ENCODE measurements around the gene SLC5A6.
"Not testable (repeated sequence)": the region's sequence is repeated elsewhere in the genome, so short reads cannot be mapped to it uniquely, and the experiment has no call there.

SLC5A6 gene

DNA sequence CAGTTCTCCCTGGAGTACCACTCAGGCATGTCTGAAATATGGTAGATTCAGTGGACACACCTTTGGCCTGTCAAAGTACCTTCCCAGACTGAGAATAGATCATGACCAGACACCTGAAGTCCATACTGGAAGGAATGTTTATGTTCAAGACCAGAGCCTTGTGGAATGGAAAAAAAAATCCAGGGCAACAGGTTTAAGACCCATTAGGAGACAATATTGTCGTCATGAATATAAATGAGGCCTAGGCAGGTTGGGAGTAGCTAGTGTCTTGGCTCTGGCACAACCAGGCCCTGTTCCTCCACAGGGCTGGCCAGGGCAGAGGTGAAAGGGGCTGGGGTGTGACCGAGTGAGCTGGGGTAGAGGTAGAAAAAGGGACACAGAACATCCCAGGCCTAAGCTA is 13.4 kb downstream of the SLC5A6 start:
- no peak overlapping the region for H3K4me3 ChIP-seq (ENCODE audit: low read depth, low read length)
- TF ChIP-seq, protein P1, sequence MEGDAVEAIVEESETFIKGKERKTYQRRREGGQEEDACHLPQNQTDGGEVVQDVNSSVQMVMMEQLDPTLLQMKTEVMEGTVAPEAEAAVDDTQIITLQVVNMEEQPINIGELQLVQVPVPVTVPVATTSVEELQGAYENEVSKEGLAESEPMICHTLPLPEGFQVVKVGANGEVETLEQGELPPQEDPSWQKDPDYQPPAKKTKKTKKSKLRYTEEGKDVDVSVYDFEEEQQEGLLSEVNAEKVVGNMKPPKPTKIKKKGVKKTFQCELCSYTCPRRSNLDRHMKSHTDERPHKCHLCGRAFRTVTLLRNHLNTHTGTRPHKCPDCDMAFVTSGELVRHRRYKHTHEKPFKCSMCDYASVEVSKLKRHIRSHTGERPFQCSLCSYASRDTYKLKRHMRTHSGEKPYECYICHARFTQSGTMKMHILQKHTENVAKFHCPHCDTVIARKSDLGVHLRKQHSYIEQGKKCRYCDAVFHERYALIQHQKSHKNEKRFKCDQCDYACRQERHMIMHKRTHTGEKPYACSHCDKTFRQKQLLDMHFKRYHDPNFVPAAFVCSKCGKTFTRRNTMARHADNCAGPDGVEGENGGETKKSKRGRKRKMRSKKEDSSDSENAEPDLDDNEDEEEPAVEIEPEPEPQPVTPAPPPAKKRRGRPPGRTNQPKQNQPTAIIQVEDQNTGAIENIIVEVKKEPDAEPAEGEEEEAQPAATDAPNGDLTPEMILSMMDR (IDR thresholded peaks at IDR 0.05; ENCODE audit: borderline replicate concordance, insufficient read depth, low read depth, low read length), result no peak

DNA sequence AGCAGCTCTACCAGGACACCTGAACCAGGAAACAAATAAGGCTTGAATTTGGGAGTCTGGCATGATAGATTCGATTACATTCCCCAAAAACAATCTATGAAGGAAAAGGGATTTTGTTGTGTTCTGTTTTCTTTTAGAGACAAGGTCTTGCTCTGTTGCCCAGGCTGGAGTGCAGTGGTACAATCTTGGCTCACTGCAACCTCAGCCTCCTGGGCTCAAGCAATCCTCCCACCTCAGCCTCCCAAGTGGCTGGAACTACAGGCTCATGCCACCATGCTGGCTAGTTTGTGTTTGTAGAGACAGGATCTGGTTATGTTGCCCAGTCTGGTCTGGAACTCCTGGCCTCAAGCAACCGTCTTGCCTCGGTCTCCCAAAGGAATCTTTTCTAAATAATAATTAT is 14.0 kb downstream of the SLC5A6 start:
- H3K4me3 ChIP-seq (ENCODE audit: low read depth, low read length), result not testable (repeated sequence)

DNA sequence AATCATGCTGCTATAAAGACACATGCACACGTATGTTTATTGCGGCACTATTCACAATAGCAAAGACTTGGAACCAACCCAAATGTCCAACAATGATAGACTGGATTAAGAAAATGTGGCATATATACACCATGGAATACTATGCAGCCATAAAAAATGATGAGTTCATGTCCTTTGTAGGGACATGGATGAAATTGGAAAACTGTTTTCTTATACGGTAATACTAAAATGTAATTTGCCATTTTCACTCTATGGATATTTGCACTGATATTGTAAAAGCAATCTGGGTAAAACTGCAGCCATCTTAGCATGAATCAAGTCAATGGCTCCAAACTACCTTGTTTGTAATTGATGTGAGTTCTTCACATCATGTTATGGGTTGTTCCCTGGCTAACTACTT is 16.3 kb downstream of the SLC5A6 start:
- not testable (repeated sequence) for H3K4me3 ChIP-seq (ENCODE audit: low read depth, low read length)

DNA sequence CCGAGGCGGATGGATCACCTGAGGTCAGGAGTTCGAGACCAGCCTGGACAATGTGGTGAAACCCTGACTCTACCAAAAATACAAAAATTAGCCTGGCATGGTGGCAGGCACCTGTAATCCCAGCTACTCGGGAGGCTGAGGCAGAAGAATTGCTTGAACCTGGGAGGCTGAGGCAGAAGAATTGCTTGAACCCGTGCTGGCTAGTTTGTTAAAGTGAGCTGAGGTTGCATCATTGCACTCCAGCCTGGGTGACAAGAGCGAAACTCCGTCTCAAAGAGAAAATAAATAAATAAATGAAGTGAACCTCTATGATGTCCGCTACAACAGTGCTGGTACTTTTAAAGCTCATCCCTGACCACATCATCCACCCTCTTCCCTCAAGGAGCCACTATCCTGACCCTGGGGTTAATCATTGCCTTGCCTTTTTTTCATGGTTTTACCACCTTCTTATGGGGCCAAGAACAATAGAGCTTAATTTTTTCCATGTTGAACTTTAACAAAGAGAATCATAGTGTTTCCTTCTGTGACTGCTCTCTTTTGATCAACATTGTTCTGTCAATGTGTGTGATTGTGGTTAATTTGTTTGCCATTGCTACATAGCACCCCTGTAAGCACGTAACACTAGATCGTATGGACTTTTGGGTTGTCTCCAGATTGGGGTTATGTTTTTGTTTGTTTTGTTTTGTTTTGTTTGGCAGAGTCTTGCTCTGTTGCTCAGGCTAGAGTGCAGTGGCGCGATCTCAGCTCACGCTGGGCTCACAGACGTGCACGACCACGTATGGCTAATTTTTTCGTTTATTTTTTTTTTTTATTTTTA is 17.3 kb downstream of the SLC5A6 start:
- no peak overlapping the region for H3K4me3 ChIP-seq (ENCODE audit: low read depth, low read length)
- TF ChIP-seq, protein P1 (IDR thresholded peaks at IDR 0.05; ENCODE audit: borderline replicate concordance, insufficient read depth, low read depth, low read length), result no peak

DNA sequence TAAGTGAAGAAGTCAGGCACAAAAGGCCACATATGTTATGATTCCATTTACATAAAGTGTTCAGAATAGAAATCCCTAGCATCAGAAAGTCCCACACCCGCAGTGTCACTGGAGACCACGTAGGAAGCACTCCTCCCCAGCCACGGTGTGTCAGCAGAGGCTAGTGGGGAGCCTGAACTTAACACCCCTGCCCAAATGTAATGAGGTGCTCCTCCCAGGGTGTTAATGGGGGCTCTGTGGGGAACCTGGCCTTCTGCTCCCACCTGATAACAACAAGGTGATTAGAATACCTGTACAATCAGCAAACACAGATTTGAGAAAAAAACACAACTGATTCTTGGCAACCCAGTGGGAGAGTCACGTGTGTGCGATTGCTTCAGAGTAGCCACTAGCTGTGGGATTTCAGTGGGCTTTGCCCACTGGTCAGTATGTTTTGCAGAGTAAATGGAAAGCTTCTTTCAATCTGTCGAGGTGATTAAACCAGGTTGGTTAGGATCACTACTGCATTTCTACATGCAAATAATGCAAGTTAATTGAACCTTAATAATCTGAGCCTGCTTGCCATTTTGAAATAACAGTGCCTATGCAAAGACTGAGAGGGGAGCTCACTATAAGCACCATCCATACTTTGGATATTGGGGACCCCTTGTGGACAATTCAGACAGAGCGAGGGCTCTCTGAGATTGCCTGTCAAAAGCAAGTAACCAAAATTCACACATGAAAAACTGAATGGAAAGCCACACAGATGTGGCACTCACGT is 20.8 kb downstream of the SLC5A6 start:
- TF ChIP-seq, protein P1 (IDR thresholded peaks at IDR 0.05; ENCODE audit: borderline replicate concordance, insufficient read depth, low read depth, low read length), result peak; percentile 69
- H3K4me3 ChIP-seq (ENCODE audit: low read depth, low read length), result no peak overlapping the region

DNA sequence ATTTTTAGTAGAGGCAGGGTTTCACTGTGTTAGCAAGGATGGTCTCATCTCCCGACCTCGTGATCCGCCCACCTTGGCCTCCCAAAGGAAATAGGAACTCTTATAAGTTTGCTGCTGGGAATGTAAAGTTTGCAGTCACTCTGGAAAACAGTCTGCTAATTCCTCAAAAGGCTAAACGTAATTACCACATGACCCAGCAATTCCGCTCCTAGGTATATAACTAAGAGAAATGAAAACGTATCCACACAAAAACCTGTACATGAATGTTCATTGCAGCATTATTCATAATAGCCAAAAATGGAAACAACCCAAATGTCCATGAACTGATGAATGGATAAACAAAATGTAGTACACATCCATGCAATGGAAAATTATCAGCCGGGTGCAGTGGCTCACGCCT is 22.1 kb downstream of the SLC5A6 start:
- H3K4me3 ChIP-seq (ENCODE audit: low read depth, low read length), result no peak overlapping the region

DNA sequence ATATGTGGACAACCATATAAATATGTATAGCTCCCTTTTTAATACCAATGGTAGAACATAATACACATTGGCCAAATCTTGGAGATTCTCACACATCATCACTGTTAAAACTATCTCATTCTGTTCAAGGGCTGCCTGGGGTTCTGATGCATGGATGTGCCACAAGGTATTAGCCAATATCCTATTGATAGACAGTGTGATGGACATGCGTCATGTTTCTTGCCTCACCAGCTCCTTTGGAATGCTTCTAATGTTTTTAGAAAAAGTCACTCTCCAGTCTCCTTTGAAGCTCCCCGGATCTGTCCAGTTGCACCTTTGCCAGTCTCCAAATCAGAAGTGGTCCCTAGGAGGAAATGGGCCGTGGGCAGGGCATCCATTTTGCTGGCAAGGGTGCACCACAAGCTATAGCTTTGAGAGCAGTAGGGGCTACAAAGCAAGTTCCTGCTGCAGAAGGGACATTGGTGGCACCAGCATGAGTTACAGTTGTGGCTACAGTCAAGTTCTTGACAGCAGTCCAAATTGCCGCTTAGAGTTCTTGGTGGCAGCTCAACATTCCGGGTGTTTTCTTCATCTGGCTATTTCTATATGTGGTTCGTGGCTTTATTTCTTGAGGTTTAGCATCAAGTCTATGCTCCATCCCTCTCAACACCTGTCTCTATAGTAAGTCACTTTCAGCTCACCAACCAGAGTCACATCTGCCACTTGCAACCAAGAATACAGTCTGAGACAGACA is 25.3 kb downstream of the SLC5A6 start:
- TF ChIP-seq, protein P1 (IDR thresholded peaks at IDR 0.05; ENCODE audit: borderline replicate concordance, insufficient read depth, low read depth, low read length), result no peak
- no peak overlapping the region for H3K4me3 ChIP-seq (ENCODE audit: low read depth, low read length)

More for the DNA sequence above, 22.1 kb downstream of the SLC5A6 start:
- TF ChIP-seq, protein P1 (IDR thresholded peaks at IDR 0.05; ENCODE audit: borderline replicate concordance, insufficient read depth, low read depth, low read length), result no peak

Data from GM12875 (cell line).